Astrocyte of the cerebellum (primary cell): ENCODE data around the gene MORN1.
"Not testable (repeated sequence)": the region's sequence is repeated elsewhere in the genome, so short reads cannot be mapped to it uniquely, and the experiment has no call there.

Source experiments
- DNase-seq: peaks from one replicate; pipeline ENCODE4 v3.0.0-alpha.2; 2011; ENCODE audit warnings: low read depth
- H3K4me3 ChIP-seq: 2 replicates; pipeline ENCODE4 v1.5.1; 2011; ENCODE audit warnings: mild to moderate bottlenecking, low read depth, low read length, moderate library complexity
- in situ Hi-C: cut with HindIII; loops from 2 replicates; pipeline ENCODE4 v1.10.0; 2017; ENCODE audit warnings: low sequenced_read_pairs
- TF ChIP-seq, protein P1 (sequence below): IDR thresholded peaks from 2 replicates; pipeline ENCODE4 v1.5.1; 2012; ENCODE audit warnings: low read length, low read depth, moderate library complexity, mild to moderate bottlenecking; ENCODE audit errors: missing control alignments

MORN1 gene

DNA sequence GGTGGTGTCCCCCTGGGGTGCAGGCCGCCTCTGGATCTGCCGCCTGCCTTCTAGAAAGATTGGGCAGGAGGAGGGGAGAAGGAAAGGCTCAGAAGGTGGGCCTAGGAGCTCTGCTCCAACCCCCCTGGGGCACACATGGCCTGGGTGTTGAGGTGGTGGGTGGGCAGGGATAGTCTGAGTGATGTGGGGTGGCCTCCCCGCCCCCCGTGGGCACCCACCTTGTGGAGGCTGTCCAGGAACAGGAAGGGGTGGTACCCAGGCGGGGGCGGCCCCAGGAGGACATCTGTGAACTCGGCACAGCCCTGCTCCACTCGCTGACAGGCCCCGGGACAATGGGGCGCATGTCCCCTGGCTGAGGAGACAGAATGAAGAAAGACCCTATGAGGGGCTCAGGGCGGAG, 54.9 kb downstream of the MORN1 start:
- no peak overlapping the region for H3K4me3 ChIP-seq
- TF ChIP-seq, protein P1, sequence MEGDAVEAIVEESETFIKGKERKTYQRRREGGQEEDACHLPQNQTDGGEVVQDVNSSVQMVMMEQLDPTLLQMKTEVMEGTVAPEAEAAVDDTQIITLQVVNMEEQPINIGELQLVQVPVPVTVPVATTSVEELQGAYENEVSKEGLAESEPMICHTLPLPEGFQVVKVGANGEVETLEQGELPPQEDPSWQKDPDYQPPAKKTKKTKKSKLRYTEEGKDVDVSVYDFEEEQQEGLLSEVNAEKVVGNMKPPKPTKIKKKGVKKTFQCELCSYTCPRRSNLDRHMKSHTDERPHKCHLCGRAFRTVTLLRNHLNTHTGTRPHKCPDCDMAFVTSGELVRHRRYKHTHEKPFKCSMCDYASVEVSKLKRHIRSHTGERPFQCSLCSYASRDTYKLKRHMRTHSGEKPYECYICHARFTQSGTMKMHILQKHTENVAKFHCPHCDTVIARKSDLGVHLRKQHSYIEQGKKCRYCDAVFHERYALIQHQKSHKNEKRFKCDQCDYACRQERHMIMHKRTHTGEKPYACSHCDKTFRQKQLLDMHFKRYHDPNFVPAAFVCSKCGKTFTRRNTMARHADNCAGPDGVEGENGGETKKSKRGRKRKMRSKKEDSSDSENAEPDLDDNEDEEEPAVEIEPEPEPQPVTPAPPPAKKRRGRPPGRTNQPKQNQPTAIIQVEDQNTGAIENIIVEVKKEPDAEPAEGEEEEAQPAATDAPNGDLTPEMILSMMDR = no peak
- no peak for DNase-seq
- in situ Hi-C loops = no loop called here

DNA sequence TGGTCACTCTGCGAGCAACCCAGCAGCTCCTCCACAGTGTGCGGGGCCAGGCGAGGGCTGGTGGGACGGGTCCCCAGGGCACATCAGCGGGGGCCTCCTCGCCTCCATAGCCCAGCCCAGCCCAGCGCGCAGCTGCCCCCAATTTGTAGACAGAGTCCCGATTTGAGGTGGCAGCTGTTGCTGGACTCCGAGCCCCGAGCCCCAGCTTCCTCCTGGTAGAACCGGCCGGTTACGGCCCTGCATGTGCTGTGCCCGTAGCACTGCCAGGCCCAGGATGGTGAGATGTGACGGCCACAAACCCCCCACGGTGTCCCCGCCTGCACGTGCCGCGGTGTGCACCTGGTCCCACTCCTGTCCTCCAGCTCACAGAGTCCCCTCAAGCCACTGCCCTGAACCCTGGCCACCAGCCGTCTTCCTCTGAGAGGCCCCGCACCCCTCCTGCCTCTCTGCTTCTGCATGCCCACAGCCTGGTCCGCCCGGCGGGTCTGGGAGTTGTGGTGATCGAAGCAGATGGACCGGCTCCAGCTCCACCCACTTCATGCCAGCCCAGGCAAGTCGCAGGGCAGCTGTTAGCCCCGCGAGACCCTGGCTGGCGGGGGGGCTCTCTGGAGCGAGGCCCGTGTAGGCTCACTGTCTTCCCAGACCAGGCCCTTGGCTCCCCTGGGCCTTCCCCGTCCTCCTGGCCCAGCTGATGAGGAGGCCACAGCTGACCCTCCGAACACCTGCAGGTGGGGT, 55.5 kb downstream of the MORN1 start:
- in situ Hi-C loops = no loop called here
- no peak overlapping the region for H3K4me3 ChIP-seq
- TF ChIP-seq, protein P1 = no peak
- no peak for DNase-seq

DNA sequence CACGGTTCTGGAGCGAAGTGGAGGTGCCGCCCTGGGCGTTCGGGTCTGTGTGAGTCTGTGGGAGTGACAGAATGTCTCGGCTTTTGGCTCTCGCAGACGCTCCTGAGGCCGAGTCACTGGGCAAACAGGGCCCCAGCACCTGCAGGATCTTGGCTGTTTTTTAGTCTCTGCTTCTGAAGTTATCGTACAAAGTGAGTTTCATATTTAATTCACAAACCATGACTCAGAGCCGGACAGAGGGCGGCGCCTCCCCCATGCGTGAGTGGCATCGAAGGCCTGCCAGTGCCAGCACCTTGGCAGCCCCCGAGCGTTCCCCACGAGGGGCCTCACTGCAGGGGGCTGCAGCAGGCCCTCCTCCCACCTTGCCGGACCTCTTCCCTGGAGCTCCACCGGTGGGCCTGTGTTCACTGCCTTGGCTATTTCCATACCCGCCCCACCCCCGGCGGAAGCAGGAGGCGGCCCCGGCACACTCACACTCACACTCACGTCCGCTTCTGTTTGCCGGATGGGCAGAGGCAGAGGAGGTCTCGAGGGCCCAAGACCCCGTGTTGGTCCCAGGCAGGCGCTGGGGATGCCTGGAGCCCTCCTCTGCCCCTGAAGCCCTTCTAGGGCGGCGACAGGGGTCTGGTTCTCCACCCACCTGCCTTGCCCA, 56.3 kb downstream of the MORN1 start:
- DNase-seq = no peak
- H3K4me3 ChIP-seq = no peak overlapping the region
- TF ChIP-seq, protein P1 = no peak
- in situ Hi-C loops = no loop called here

DNA sequence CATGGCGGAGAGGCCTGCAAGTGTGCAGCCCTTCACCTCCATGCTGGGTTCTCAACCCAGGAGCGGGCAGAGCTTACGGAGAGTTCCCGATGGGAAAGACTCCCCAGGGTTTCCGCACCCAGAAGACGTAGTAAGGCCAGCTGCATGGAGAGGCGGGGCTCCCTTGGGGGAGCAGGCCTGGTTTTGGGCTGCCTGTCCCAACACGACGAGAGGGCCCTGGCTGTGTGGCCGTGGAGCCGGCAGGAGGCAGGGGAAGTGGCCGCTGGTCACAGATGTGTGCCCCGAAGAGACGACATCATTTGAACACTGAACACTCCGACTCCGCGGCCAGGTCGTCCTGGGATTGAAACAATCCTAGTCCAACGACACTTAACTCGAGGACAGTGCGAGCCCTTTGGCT, 57.0 kb downstream of the MORN1 start:
- no peak for DNase-seq
- in situ Hi-C loops = no loop called here
- H3K4me3 ChIP-seq = no peak overlapping the region
- TF ChIP-seq, protein P1 = no peak

DNA sequence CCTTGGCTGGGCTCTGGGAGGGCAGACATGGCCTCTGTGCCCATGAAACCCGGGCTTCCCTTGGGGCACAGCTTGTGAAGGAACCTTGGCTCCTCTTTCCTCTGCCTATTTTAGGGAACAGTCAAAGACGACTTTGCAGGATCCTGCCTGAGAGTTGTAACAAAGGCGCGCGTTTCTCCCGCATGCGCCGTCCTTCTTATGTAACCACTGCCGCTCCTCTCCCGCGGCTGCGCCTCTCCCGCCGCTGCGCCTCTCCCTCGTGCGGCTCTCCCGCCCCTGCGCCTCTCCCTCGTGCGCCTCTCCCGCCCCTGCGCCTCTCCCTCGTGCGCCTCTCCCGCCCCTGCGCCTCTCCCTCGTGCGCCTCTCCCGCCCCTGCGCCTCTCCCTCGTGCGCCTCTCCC, 59.8 kb downstream of the MORN1 start:
- in situ Hi-C loops, H3K4me3 ChIP-seq, DNase-seq: not testable (repeated sequence)

DNA sequence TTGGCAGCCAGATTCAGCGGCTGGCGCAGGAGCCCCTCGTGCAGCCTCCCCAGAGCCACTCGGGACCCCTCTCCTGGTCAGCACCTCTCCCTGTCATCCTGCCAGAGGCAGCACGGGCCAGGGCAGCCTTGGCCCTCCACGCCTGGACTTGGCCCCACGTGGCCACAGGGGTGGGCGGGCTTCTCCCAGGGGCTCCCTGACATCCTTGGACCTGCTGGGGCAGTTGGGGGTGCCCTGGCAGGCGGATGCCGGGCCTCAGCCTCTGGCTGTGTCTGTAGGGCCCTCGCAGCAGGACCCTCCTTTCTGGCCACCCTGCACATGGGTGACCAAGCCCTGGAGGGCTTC, 60.2 kb downstream of the MORN1 start:
- H3K4me3 ChIP-seq = no peak overlapping the region
- in situ Hi-C loops = no loop called here
- DNase-seq = no peak
- TF ChIP-seq, protein P1 = no peak

DNA sequence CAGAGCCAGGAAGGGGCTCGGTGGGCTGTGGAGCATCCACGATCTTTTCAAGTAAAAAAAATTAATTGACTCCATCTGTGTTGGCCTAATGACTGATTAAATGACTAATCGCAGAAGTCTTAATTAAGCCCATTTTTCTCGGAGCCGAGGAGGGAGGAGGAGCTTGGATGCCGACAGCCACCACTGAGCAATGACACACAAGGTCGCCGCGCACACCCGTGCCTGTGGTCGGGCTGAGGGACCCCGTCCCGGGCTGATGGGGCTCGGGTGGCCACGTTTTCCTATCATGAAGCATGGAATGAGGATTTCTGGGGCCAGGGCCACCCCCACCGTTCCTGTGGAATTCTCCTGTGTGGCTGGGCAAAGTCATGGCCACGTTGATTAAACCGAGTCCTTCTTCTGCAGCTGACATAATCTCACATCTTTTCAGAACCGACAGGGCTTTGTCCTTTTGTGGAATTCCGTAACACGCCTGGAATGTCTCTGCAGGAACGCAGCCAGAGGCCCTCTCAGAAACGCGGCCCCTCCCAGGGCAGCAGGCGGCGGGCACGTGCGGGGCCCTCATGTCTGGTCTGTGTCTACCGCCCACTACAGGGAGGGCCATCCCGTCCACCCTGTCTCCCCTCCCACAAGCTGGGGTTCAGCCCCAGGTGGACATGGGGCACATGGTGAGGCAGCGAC, 60.7 kb downstream of the MORN1 start:
- DNase-seq = peak; percentile 75
- H3K4me3 ChIP-seq = no peak overlapping the region
- TF ChIP-seq, protein P1 = peak; percentile 13
- in situ Hi-C loops = no loop called here
